HepG2 (cell line): ENCODE data around the gene CSMD2.

Source experiments
- ATF2 ChIP-seq: sonication (generic); formaldehyde crosslinking; IDR thresholded peaks from 2 replicates; pipeline ENCODE4 v1.4.0; 2020; ENCODE audit warnings: missing genetic modification reagents
- HOXA7 ChIP-seq: sonication (generic); formaldehyde crosslinking; IDR thresholded peaks from 2 replicates; pipeline ENCODE4 v1.8.1; 2022; ENCODE audit warnings: mild to moderate bottlenecking, missing genetic modification reagents, moderate library complexity
- TARDBP ChIP-seq: sonication (generic); formaldehyde crosslinking; IDR thresholded peaks from 2 replicates; pipeline ENCODE4 v1.8.0; 2022; ENCODE audit warnings: mild to moderate bottlenecking, missing genetic modification reagents
- TEAD2 ChIP-seq: sonication (generic); formaldehyde crosslinking; IDR thresholded peaks from 2 replicates; pipeline ENCODE4 v1.9.0; 2021; ENCODE audit warnings: missing genetic modification reagents
- ZNF234 ChIP-seq: sonication (generic); formaldehyde crosslinking; conservative IDR thresholded peaks from 2 replicates; pipeline ENCODE4 v1.5.1; 2020; ENCODE audit warnings: mild to moderate bottlenecking, missing genetic modification reagents

- TF ChIP-seq ATF2 (CRISPR knock-in tag) = no peak
- TF ChIP-seq TEAD2 (CRISPR knock-in tag) = no peak
- TF ChIP-seq ZNF234 = no peak
- no peak for TF ChIP-seq HOXA7 (CRISPR knock-in tag)
- no peak for TF ChIP-seq TARDBP (CRISPR knock-in tag)
Observed at GRCh38 chr1:33802268-33802667, 362.8 kb downstream of the CSMD2 start.
